Measurements from ENCODE around the gene ADAM15.

ADAM15 gene

DNA sequence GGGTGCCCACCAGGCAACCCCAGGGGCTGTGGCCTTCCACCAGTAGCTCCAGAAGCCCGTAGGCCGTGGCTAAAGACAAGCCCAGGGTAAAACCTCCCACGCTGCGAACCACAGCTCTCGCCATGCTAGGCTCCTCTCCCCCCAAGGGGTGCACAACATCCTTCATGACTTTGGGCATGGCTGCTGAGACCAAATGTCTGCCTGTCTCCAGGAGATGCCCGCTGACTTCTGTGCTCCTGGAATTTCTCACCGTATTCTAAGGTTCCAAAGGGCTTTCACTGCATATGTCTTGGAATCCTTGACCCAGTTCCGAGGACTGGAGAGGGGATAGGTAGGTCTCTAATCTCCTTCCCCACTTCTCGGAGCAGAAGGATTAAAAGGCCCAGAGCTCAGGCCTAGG lies 17.6 kb upstream of the ADAM15 start, which contains the start of the genes DCST1 and DCST2:
Gene DCST1 (plus strand): TSS at position 301 of the 400 bp plus-strand sequence. CDS start 213 bp downstream, outside the sequence.
Gene DCST2 (minus strand): TSS at position 258 of the 400 bp plus-strand sequence. CDS start 80 bp downstream, at position 178.
- DNase-seq = no peak

DNA sequence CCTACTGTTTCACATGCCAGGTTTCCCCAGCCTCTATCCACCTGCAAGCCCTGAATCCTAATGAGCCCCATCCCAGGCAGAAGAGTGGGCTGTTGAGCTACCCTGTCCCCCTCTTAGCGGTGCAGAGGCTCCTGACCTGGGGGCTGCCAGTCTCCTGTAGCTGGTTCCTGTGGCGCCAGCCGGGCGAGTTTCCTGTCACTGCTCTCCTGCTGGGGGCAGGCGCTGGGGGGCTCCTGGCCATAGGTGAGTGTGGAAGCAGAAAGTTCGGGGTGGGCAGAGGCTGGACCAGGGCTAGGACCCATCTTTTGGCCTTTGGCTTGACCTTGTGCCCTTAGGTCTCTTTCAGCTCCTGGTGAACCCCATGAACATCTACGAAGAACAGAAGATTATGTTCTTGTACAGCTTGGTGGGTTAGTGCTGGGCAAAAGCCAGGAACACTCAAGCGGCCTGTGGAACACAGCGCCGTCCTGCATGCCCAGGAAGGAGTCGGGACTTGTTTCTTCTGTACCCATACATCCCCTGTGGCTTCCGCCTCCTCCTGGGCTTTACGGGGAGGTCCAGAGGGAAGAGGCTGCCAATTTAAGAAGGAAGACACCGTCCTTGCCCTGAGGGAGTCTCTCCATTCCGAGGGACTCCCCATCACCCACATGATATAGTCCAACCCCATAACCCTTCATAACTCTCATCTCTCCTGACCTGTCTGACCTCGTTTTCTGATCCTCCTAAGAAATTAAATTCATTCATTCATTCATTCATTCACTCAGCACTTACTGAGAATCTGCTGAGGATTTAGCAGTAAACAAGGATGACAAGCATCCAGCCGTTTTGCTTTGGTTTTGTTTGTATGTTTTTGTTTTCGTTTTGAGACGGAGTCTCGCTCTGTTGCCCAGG lies 16.6 kb upstream of the ADAM15 start:
- no peak for DNase-seq

DNA sequence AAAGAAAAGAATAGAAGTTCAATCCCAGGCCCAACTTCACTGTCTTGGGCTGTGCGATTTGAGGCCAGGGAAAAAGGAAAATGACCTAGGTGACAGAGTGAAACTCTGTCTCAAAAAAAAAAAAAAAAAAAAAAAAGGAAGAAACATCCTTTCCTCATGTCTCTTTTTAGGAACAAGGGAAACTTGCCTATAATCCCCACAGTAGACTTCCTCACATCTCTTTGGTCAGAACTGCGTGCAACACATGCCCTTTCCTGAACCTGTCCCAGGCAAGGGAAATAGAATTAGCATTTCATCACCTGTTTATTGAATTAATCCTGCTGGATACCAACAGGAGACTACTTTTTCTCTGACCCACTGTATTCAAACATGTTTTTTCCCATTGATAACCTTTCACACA lies 15.2 kb upstream of the ADAM15 start:
- no peak for DNase-seq

DNA sequence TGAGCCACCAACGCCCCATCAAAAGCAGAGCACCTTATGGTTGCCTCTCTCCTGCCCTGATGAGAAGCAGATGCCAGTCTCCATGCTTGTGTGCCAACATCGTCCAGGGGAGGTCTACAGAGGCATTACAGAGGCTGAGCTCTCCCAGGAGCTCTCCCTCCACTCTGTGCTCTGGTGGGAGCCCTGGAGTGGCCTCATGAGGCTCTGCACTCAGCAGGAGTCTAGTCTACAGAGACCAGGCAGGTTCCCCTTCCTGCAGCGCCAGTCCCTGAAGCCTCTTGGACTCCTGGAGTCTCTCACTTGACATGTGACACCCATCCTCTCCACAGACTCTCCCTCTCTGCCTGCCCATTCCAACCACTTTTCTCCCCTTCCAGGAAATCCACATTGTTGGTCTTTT lies 14.1 kb upstream of the ADAM15 start:
- DNase-seq = no peak

DNA sequence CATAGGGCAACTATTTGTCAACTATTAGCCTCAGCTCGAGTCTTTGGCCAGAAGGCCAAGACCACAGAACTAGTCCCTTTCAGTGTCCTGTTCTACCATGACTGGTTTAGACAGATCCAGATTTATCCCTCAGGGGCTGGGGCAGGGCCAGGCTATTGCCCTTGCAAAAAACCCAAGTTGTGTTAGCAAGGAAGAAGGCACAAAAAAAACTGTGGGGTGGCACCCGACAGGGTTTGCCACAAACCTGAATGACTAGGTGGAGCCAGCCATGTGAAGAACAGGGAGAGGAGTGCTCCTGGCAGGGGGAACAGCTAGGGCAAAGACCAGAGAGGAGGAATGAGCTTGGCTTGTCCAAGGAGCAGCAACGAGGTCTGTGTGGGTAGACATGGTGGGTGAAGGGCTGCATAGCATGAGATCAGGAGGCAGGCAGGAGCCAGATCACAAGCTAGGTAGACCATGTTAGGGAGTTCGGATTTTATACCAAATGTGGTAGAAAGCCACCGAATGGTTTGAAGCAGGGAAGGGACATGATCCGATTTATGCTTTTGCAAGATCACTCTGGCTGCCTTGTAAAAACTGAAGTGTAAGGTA lies 13.2 kb upstream of the ADAM15 start:
- DNase-seq = no peak

DNA sequence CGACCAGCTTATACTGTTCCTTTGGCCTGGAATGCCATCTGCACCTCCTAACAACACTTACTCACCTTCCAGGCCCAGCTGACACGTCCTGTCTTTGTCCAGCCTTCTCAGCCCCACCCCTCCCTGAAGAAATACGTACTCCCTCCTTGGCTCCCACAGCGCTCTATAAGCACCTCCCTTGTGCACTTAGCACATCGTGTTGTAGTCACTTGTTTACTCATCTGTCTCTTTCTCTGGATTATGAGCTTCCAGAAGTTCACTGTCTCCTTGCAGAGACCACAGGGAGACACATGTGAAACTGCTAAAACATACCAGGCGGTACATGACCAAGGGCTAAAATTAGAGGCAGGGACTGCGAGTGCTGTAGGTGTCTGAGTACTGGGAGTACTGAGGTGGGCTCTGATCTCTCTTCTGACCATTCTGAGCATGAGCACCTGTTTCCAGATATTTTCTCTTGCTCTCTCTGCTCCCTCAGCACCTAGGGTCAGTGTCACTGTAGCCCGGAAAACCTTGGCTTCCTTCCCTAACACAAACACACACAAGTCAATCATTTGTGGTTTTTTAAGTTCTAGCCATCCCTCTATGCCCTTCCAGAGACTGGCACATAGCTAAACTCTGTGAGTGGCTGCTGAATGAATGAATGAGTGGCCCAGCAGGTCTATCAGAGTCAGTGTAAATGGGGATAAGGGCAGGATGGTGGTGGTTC lies 12.4 kb upstream of the ADAM15 start:
- DNase-seq = no peak

DNA sequence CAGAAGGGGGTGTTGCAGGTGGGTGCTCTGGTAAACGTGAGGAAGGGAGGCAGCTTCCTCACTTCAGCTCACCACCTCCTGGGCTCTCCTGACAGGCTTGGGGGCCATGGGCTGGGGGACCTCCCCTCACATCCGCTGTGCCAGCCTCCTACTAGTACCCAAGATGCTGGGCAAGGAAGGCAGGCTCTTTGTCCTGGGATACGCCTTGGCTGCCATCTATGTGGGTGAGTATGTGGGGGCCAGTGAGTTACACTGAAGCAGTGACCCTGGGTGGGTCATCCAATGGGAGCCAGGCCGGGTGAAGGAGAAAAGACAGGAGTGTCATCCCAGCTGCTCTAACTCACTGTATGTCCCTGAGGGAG lies 11.8 kb upstream of the ADAM15 start:
- no peak for DNase-seq

DNA sequence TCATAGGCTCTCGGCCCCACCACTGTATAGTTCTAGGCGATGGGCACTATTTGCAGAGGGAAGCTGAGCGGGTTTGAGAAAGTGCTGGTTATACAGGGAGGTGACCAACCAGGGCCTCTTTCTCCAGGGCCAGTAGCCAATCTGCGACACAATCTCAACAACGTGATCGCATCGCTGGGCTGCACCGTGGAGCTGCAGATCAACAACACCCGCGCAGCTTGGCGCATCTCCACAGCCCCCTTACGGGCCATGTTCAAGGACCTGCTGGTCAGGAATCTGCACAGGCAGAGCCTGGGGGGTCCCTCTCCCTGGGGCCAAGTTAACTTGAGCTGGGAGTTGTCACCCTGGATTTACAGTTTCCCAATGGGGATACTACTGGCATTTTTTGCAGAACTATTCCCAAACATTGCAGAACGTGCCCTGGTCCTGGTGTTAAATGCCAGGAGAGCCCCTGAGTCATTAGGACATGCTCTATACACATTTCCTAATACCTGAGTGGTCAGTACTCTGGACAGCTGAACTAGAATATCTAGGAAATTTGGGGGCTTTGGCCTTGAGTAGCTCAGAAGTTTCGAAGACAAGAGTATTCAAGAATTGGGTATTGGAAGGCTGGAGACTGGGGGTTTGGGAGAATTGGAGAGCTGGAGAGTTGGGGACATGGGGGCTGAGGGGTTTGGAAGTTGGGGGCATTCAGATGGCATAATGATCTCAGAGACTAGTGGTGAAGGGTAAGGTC lies 10.6 kb upstream of the ADAM15 start:
- no peak for DNase-seq

DNA sequence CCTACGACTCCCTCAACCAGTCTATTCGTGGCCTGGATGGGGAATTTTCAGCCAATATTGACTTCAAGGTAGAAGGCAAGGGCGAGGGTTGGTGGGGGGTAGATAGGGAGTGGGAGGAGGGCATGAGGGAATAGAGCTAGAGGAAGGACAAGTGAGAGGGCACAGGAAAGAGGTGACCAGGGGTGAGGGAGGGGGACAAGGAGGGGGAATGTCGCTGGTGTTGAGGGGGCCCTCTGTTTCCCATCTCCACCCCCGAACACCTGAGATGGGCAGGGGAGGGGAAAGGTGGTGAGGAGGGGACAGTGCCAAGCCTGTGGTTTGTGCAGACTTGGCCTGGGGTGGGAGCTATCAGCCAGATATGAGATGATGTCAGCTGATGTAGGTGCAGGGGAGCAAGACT lies 8.3 kb upstream of the ADAM15 start:
- no peak for DNase-seq

DNA sequence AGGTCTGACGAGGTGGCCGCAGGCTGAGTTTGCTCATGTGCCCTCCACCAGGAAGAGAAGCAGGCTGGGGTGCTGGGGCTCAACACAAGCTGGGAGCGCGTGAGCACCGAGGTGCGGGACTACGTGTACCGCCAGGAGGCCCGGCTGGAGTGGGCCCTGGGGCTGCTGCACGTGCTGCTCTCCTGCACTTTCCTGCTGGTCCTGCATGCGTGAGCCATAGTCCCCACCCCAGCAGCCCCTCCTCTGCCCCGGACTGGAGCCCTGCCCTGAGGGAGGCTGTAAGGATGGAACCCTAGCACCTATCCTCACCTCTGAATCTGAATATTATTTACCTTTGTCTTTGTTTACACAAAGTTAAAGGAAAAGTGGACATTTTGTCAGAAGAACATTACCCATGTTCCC lies 7.8 kb upstream of the ADAM15 start:
- DNase-seq = no peak

DNA sequence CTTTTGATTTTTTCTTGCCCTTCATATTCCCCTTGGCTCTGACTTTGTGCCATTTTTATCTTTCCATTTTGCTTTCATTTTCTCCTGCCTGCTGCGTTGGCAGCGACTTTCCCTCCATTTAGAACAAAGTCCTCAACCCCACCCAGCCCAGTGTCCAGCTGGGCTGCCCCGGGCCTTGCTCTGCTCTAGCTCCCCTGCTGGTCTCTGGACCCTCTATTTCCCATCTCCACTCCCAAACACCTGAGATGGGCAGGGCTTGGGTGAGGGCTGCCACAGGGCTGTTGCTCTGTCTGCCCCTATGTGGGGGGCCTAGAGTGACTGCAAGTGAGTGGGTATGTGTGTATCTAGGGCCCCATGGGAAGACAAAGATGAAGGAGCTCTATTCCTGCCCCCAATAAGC lies 7.3 kb upstream of the ADAM15 start:
- no peak for DNase-seq

DNA sequence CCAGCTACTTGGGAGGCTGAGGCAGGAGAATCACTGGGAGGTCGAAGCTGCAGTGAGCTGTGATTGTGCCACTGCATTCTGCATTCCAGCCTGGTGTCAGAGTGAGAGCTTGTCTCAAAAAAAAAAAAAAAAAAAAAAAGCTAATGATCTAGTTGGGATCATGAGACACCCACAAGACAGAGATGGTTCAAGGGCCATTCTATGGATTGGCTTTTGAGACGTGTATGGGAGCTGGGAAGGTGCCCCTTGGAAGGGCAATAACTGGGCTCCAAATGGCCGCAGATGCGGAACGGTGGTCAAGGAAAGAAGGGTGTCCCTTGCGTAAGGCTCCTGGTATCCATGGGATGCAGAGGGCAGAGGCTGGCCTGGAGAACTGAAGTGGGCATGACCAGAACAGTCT lies 6.8 kb upstream of the ADAM15 start:
- no peak for DNase-seq

DNA sequence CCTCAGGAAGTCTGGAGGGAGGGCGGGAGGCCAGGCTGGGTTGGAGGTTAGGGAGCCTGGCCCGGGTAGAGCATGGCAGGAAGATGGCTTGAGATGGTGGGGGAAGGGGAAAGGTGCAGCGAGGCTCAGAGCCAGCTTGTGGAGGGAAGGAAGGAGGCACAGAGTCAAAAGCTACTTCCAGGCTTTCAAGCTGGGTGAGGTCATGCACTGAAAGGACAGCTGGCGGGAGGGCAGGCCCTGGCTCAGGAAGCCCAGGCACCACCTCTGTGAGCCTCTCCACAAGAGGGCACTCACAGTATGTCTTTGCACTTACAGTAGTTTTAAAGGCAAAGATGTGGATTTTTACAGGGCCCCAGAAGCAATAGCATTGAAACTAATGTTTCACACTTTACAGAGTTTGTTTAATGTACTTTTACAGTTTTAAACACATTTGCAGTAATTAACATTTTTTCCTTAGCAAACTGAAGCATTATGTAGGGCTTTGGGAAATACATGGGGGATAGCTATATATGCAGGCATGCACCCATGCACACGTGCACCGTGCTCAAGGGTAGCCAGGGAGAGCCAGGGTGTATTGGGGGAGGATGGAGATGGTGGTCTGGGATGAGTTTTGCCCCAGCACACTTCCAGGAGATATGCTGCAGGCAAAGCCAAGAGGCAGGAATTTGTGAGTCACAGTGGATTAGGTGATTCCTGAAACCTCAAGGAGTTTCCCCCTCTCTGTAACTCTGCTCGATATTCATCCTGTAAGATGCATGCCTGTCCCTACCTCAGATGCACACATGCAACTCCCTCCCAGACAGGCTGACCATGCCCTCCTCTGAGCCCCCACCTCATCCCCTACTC lies 6.1 kb upstream of the ADAM15 start:
- peak; percentile 46 for DNase-seq

DNA sequence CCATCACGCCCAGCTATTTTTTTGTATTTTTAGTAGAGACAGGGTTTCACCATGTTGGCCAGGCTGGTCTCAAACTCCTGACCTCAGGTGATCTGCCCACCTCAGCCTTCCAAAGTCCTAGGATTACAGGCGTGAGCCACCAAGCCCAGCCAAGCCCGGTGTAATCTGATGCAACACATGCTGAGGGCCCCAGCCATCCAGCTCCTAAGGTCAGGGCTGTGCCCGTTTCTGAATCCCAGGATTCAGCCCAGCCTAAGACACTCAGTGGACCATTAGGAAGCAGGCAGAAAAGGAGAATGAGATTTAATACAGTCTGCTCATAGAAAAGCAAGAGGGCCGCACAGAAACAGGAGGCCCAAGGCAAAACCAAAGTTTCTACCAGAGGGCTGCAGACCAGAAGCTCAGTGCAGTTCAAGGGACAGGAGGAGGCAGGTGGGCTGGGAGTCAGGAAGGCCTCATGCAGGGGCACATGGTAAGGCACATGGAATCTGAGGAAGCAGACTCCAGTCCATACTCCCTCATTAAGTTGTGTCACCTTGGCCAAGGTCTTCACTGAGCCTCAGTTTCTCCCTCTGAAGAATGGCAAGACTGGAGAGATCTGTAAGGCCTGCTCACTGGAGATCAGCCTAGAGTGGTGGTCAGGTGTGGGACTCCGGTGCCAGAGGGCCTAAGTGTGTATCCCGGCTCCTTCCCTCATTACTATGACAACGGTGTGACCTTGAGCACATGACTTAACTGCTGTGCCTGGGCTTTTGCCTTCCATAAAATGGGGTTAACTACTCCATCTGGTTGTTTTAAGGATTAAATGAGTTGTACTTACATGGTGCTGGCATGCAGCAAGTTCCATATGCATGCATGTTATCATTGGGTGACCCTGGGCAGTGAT lies 2.4 kb upstream of the ADAM15 start:
- DNase-seq = no peak

DNA sequence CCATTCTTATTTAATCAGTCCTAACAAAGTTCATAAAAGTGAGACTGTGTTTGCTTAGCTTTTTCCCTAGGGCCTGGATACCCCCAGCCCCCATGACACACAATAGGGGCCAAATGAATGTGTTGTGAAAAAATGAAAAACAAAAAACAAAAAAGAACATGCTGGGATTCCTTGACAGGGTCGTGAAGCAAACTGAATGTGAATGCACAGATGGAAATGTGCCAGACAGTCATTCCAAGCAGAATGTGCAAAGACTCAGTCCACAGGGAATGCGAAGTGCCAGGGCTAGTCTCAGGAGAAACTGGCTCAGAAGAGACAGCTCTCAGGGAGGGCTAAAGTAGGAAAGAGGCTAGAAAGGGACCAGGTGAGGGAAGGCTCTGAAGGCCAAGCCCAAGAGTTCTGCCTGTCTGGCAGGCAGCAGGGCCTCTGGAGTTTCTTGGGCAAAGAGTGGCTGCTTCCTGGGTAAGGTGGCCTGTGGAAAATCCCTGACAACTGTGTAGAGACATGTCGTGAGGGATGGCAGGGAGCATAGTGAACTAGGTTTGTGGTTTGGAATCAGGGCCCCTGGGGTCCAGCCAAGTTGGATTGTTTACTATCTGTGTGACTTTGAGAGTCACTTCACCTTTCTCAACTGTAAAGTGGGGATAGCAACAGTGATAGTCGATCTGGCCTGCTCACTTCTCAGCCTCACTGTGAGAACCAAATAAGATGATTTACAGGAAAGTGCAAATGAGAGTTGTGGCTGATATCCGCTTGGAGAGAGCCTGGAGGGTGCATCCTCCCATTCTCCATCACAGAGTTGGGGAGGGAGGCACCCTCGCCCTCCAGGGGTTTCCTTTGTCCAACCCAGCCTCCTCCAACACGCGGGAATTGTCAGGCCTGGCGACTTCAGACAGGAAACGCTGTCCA lies 1.2 kb upstream of the ADAM15 start:
- DNase-seq = no peak

DNA sequence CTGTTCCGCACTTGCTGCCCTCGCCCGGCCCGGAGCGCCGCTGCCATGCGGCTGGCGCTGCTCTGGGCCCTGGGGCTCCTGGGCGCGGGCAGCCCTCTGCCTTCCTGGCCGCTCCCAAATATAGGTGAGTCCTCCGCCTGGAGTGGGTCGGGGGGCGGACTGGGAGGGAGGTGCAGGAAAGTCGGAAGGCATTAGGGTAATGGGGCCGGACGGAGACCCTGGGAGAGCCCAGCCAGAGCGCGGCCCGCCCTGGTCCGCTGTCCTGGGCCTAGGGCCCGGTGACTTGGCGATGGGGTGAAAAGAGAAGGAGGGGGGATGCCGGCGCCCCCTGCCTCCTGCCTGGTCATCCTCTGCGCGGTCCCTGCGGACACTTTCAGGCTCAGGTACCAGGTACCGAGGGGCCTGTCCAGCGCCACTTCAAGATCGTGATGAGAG lies 243 bp downstream of the ADAM15 start:
- no peak for DNase-seq

DNA sequence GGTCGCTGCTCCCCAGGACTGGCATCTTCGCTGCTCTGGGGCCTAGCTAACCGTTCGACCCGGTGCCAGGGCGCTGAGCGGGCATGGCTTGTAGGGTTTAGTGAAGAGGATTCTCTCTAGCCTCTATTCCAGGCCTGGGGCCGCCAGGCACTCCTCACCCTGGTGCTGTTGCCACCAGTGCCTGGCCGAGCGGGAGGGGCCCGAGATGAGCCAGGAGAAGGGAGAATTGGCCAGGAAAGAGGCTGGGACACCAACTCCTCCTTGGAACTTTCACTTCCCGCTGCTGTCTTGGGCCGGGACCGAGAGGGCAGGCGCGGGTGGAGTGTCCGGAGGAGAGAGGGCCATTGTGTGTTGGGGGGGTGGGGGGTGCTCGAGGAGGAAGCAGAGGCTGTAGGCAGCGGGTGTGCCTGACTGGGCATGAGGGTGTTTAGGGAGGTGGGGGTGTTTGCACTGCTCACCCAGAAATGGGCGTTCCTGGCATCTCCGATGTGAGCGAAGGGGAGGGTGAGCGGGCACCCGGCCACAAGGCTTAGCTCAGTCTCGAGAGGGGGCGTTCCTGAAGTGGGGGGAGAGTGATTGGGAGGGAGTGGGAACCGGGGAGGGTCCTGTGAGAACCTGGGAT lies 772 bp downstream of the ADAM15 start:
- DNase-seq = peak; percentile 71

DNA sequence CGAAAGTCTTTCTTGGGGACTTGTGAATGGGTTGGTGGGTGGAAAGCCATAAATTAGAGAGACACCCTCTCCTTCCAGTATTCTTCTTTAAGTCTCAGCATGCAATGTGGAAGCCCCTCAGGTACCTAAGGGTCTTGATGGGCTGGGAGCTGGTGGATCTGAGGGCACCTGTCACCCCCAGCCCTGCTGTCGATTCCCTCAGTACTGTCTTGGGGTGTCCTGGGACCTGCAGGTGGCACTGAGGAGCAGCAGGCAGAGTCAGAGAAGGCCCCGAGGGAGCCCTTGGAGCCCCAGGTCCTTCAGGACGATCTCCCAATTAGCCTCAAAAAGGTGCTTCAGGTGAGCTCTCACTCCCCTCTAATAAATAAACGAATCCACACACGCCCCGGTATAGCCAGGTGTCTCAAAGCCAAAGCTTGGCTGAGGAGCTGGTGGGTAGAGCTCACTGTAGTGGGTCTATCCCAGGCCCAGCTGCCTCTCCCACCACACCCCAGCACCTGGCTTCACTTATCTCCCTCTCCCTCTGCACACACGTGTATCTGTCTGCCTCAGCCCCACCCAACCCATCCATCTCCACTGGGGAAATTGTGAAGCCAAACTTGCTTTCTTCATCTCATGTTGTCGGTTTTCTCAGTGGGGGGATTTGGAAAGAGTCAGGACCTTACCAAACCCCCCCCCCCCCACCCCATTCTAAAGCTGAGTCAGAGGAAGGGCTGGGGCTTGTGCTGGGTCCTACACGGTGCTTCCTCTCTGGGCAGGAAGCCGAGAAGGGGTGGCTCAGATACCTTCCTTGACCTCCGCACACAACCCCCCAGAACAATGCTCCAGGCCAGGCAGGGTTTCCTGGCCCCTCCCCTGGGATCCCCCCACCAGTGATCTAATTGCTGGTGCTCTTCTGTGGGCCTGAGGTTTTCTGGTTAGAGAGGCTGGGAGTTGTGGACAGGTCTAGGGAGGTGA lies 1.6 kb downstream of the ADAM15 start:
- DNase-seq = no peak

All from COR-L47 (cell line).